K562 (cell line): ENCODE data around the gene IQUB. TPM values are rescaled to one million over a fixed set of nuclear protein-coding genes. Genes with fewer than 3 reads are reported as not detected.

Experiments
- ATF7 ChIP-seq: fragments of 450-650 bp; IDR thresholded peaks from 2 replicates; pipeline ENCODE4 v1.7.1; 2014; ENCODE audit warnings: mild to moderate bottlenecking, moderate library complexity
- CAMTA2 ChIP-seq: fragments of 250-450 bp; sonication (Bioruptor Pico); conservative IDR thresholded peaks from 2 replicates; pipeline ENCODE4 v1.5.1; 2022
- CC2D1A ChIP-seq: fragments of 450-650 bp; IDR thresholded peaks from 2 replicates; pipeline ENCODE4 v1.6.1; 2017; ENCODE audit warnings: mild to moderate bottlenecking
- CCAR2 ChIP-seq: fragments of 200-400 bp; formaldehyde crosslinking; IDR thresholded peaks from 2 replicates; pipeline ENCODE4 v1.6.1; 2017; ENCODE audit warnings: mild to moderate bottlenecking, low read depth, low read length
- EWSR1 ChIP-seq: fragments of 450-650 bp; IDR thresholded peaks from 2 replicates; pipeline ENCODE4 v1.6.1; 2018; ENCODE audit warnings: borderline replicate concordance, mild to moderate bottlenecking, low read depth, moderate library complexity; ENCODE audit not compliant: partially characterized antibody
- HDAC2 ChIP-seq: fragments of 450-650 bp; IDR thresholded peaks from 2 replicates; pipeline ENCODE4 v1.6.1; 2016; ENCODE audit warnings: mild to moderate bottlenecking
- HMBOX1 ChIP-seq: sonication (generic); IDR thresholded peaks from 2 replicates; pipeline ENCODE4 v1.6.1; 2016
- MAZ ChIP-seq, 2 experiments: fragments of 450-650 bp in 1 of 2; sonication (generic) in 1 of 2; formaldehyde crosslinking; IDR thresholded peaks in 1 of 2; conservative IDR thresholded peaks in 1 of 2; 2 replicates each; pipeline versions ENCODE4 v1.4.0 to v1.5.0; 2020; ENCODE audit warnings: mild to moderate bottlenecking in 1 of 2, missing genetic modification reagents in 1 of 2
- MTF1 ChIP-seq: fragments of 250-450 bp; sonication (Bioruptor Pico); IDR thresholded peaks from 2 replicates; pipeline ENCODE4 v1.9.0; 2021; ENCODE audit warnings: moderate library complexity, mild to moderate bottlenecking, inconsistent platforms, borderline replicate concordance
- PHB ChIP-seq: fragments of 250-450 bp; sonication (Bioruptor Pico); IDR thresholded peaks from 2 replicates; pipeline ENCODE4 v1.5.0; 2021
- RBM17 ChIP-seq: fragments of 200-400 bp; formaldehyde crosslinking; IDR thresholded peaks from 2 replicates; pipeline ENCODE4 v1.6.1; 2017; ENCODE audit warnings: low read depth, mild to moderate bottlenecking, low read length, borderline replicate concordance
- RBM34 ChIP-seq: fragments of 200-400 bp; formaldehyde crosslinking; IDR thresholded peaks from 2 replicates; pipeline ENCODE4 v1.6.1; 2018; ENCODE audit warnings: low read length, borderline replicate concordance; ENCODE audit not compliant: insufficient read depth
- SMARCC2 ChIP-seq: fragments of 450-650 bp; IDR thresholded peaks from 2 replicates; pipeline ENCODE4 v1.6.1; 2017; ENCODE audit warnings: antibody characterized with exemption, moderate library complexity, mild to moderate bottlenecking, low read depth
- SMC3 ChIP-seq: conservative IDR thresholded peaks from 2 replicates; pipeline ENCODE4 v1.6.1; 2011; ENCODE audit warnings: low read depth, low read length, improper control_type of control experiment; ENCODE audit not compliant: insufficient read depth
- THRA ChIP-seq: fragments of 450-650 bp; IDR thresholded peaks from 2 replicates; pipeline ENCODE4 v1.6.1; 2017; ENCODE audit warnings: mild to moderate bottlenecking, moderate library complexity
- TSHZ1 ChIP-seq: fragments of 250-450 bp; sonication (Bioruptor Pico); IDR thresholded peaks from 2 replicates; pipeline ENCODE4 v1.4.0; 2020; ENCODE audit warnings: mild to moderate bottlenecking, moderate library complexity
- ZBTB33 ChIP-seq: sonication (generic); formaldehyde crosslinking; IDR thresholded peaks from 2 replicates; pipeline ENCODE4 v1.8.1; 2023; ENCODE audit warnings: mild to moderate bottlenecking, missing genetic modification reagents
- ZNF57 ChIP-seq: fragments of 450-650 bp; formaldehyde crosslinking; IDR thresholded peaks from 2 replicates; pipeline ENCODE4 v1.4.0; 2020; ENCODE audit warnings: mild to moderate bottlenecking, moderate library complexity
- ZNF766 ChIP-seq: fragments of 200-800 bp; sonication (Bioruptor generic); conservative IDR thresholded peaks from 2 replicates; pipeline ENCODE4 v1.6.1; 2016; ENCODE audit warnings: missing genetic modification characterization, missing compliant biosample characterization
- polyA plus RNA-seq, 8 experiments: library from polyadenylated mRNA; depleted of rRNA in 4 of 8; stranded (reverse) in 5 of 8; unstranded in 3 of 8; fragments of >200 nt; fragmentation: Nextera tagmentation in 2 of 8; fragmentation: Illumina TruSeq in 1 of 8; extraction: Ambion mirVana in 2 of 8; extraction: Trizol in 1 of 8; gene quantifications; 2 replicates each; pipeline versions ENCODE4 v1.2.1 to v1.2.3, GENCODE V29; 2011 to 2014; ENCODE audit warnings: inconsistent platforms in 1 of 8, missing spikeins in 1 of 8
- total RNA-seq, 7 experiments: library from RNA; depleted of rRNA in 6 of 7; stranded (reverse); fragments of >200 nt in 6 of 7; fragmentation: Illumina TruSeq in 2 of 7; extraction: Trizol in 2 of 7; gene quantifications; 2 replicates each; pipeline versions ENCODE4 v1.2.1 to v1.2.3, GENCODE V29; 2011 to 2021; ENCODE audit warnings: low replicate concordance in 1 of 7

The IQUB gene
- total and polyA plus RNA-seq, 9 of the 15 experiments (the other 6 are each of a cell fraction or from before 2014, with no cell fraction given) = 0.62 to 2.6 (median 1.4) TPM

GRCh38 chr7:123528265-123528664 is 6.1 kb downstream of the IQUB start (continued):
- TF ChIP-seq SMARCC2 (no peak), HMBOX1 (no peak), THRA (no peak), CAMTA2 (CRISPR knock-in tag) (no peak), PHB (CRISPR knock-in tag) (no peak), CCAR2 (no peak), ATF7 (no peak), HDAC2 (peak; percentile 87; the same call in 1 of the 2 replicates), MTF1 (CRISPR knock-in tag) (no peak), RBM34 (no peak), TSHZ1 (CRISPR knock-in tag) (no peak), RBM17 (no peak), CC2D1A (no peak), SMC3 (no peak), ZNF57 (CRISPR knock-in tag) (no peak), MAZ (CRISPR knock-in tag; conservative IDR thresholded peaks at IDR 0.05 in 1 of 2, IDR thresholded peaks at IDR 0.05 in 1 of 2) (0 out of 4 replicates have a peak, but pooled peaks of 1 of the 2 experiments have one; percentile 10), EWSR1 (no peak), ZNF766 (CRISPR knock-in tag) (no peak), ZBTB33 (no peak)
